GM19463 (cell line): Measurements from ENCODE around the gene THUMPD1.
A peak's percentile ranks its signal among the peaks of the same experiment; 100 is the strongest.
"Not testable (repeated sequence)": the region's sequence is repeated elsewhere in the genome, so short reads cannot be mapped to it uniquely, and the experiment has no call there.

Experiments used
- ATAC-seq: cut with Tn5 transposase; IDR thresholded peaks from one replicate; pipeline ENCODE4 v1.9.1; 2021; ENCODE audit warnings: mild to moderate bottlenecking, moderate library complexity; ENCODE audit not compliant: unreplicated experiment

THUMPD1 gene

GRCh38 chr16:20741554-20742285, at the start of gene THUMPD1:
THUMPD1 (minus strand) TSS chr16:20741818; CDS start chr16:20741739, 79 bp downstream.
- ATAC-seq = peak; percentile 86

- no peak for ATAC-seq
These were observed 47.5 kb upstream of the THUMPD1 start for GRCh38 chr16:20789130-20789529.

GRCh38 chr16:20784204-20784603, 42.6 kb upstream of the THUMPD1 start:
- no peak for ATAC-seq

GRCh38 chr16:20782470-20782869, 40.9 kb upstream of the THUMPD1 start:
- no peak for ATAC-seq

GRCh38 chr16:20781697-20782096, 40.1 kb upstream of the THUMPD1 start:
- no peak for ATAC-seq

GRCh38 chr16:20774703-20775362, 33.2 kb upstream of the THUMPD1 start:
- ATAC-seq = no peak

- no peak for ATAC-seq
These were observed 32.1 kb upstream of the THUMPD1 start for GRCh38 chr16:20773679-20774078.

- no peak for ATAC-seq
These were observed 27.2 kb upstream of the THUMPD1 start for GRCh38 chr16:20768818-20769217.

GRCh38 chr16:20768121-20768520, 26.5 kb upstream of the THUMPD1 start:
- ATAC-seq = no peak

- ATAC-seq = no peak
These were observed 26.0 kb upstream of the THUMPD1 start for GRCh38 chr16:20767577-20767976.

- ATAC-seq = no peak
These were observed 24.7 kb upstream of the THUMPD1 start for GRCh38 chr16:20766294-20766693.

- no peak for ATAC-seq
These were observed 24.1 kb upstream of the THUMPD1 start for GRCh38 chr16:20765732-20766131.

GRCh38 chr16:20764448-20764847, 22.8 kb upstream of the THUMPD1 start:
- ATAC-seq = not testable (repeated sequence)

GRCh38 chr16:20763461-20764232, 22.0 kb upstream of the THUMPD1 start, which contains the start of gene ACSM3:
ACSM3 (plus strand) TSS chr16:20764014; CDS start chr16:20770035, 6,021 bp downstream.
- peak; percentile 96 for ATAC-seq

- no peak for ATAC-seq
These were observed 20.9 kb upstream of the THUMPD1 start for GRCh38 chr16:20762404-20763123.

GRCh38 chr16:20761175-20761574, 19.6 kb upstream of the THUMPD1 start:
- ATAC-seq = no peak

- ATAC-seq = no peak
These were observed 18.7 kb upstream of the THUMPD1 start for GRCh38 chr16:20760346-20760745.

- ATAC-seq = not testable (repeated sequence)
These were observed 14.2 kb upstream of the THUMPD1 start for GRCh38 chr16:20755799-20756198.

- no peak for ATAC-seq
These were observed 13.6 kb upstream of the THUMPD1 start for GRCh38 chr16:20755238-20755637.

- no peak for ATAC-seq
These were observed 12.1 kb upstream of the THUMPD1 start for GRCh38 chr16:20753727-20754126.

GRCh38 chr16:20750558-20750957, 8.9 kb upstream of the THUMPD1 start:
- ATAC-seq = no peak
